GM21526 (cell line): Measurements from ENCODE around the gene KDM5D.

Experiments used
- ATAC-seq: cut with Tn5 transposase; IDR thresholded peaks from one replicate; pipeline ENCODE4 v1.9.1; 2021; ENCODE audit warnings: moderate library complexity; ENCODE audit not compliant: unreplicated experiment, low FRiP score

Gene KDM5D

GRCh38 chrY:19744381-19745378, at the start of gene KDM5D:
Gene KDM5D, minus strand, starts transcription at chrY:19744726. Its CDS starts 192 bp downstream, at chrY:19744534.
- ATAC-seq: no peak

GRCh38 chrY:19768375-19768774, 23.8 kb upstream of the KDM5D start:
- ATAC-seq: no peak

- no peak for ATAC-seq
These were observed 1.2 kb downstream of the KDM5D start for GRCh38 chrY:19743331-19743730.

- no peak for ATAC-seq
These were observed 2.4 kb downstream of the KDM5D start for GRCh38 chrY:19742153-19742552.

GRCh38 chrY:19734425-19734824, 10.1 kb downstream of the KDM5D start:
- no peak for ATAC-seq

- no peak for ATAC-seq
These were observed 26.6 kb downstream of the KDM5D start for GRCh38 chrY:19717950-19718349.

- no peak for ATAC-seq
These were observed 27.4 kb downstream of the KDM5D start for GRCh38 chrY:19717146-19717545.

- ATAC-seq: no peak
These were observed 29.3 kb downstream of the KDM5D start for GRCh38 chrY:19715226-19715625.

- no peak for ATAC-seq
These were observed 31.1 kb downstream of the KDM5D start for GRCh38 chrY:19713430-19713829.

GRCh38 chrY:19706273-19706672, 38.3 kb downstream of the KDM5D start:
- ATAC-seq: no peak

- no peak for ATAC-seq
These were observed 46.0 kb downstream of the KDM5D start for GRCh38 chrY:19698495-19698894.

GRCh38 chrY:19680821-19681220, 63.7 kb downstream of the KDM5D start:
- ATAC-seq: no peak
